Ascending aorta (tissue), 2 donors: ENCODE results near the gene NID2. TPM values are rescaled to one million over a fixed set of nuclear protein-coding genes. Genes with fewer than 3 reads are reported as not detected.

Source experiments
- DNase-seq, 2 donors: peaks; one replicate each; pipeline ENCODE4 v3.0.0-alpha.2; 2019; ENCODE audit warnings: low spot score in 2 of 2
- H3K27ac ChIP-seq, 2 donors: fragments of 200-600 bp; sonication (generic); one replicate each; pipeline ENCODE4 v1.5.1; 2016 to 2017; ENCODE audit warnings: mild to moderate bottlenecking in 1 of 2
- H3K27me3 ChIP-seq: fragments of 200-600 bp; sonication (generic); one replicate; pipeline ENCODE4 v1.5.1; 2017
- H3K36me3 ChIP-seq, 2 donors: fragments of 200-600 bp; sonication (generic); one replicate each; pipeline ENCODE4 v1.5.1; 2016
- H3K4me1 ChIP-seq, 2 donors: fragments of 200-600 bp; sonication (generic); one replicate each; pipeline ENCODE4 v1.5.1; 2016 to 2017; ENCODE audit warnings: mild to moderate bottlenecking in 1 of 2
- H3K4me3 ChIP-seq, 2 donors: fragments of 200-600 bp; sonication (generic); one replicate each; pipeline ENCODE4 v1.5.1; 2016 to 2017; ENCODE audit warnings: mild to moderate bottlenecking in 1 of 2
- H3K9me3 ChIP-seq, 2 donors: fragments of 200-600 bp; sonication (generic); one replicate each; pipeline ENCODE4 v1.5.1; 2016
- intact Hi-C: fragments of 100-400 bp; cut with DNase I; formaldehyde crosslinking; loops from one replicate; pipeline ENCODE4 v1.15.1; 2023
- total RNA-seq: library from RNA; depleted of rRNA; stranded (reverse); fragments of >200 nt; gene quantifications from one replicate; pipeline ENCODE4 v1.1.0, GENCODE V29; 2016
- TF ChIP-seq, protein P1 (sequence below), 3 experiments: fragments of 200-600 bp in 2 of 3; fragments of 450-650 bp in 1 of 3; sonication (generic) in 2 of 3; IDR thresholded peaks; one replicate each; pipeline ENCODE4 v1.5.1; 2016 to 2019; ENCODE audit warnings: antibody characterized with exemption in 3 of 3, mild to moderate bottlenecking in 1 of 3, moderate library complexity in 1 of 3

The NID2 gene
- total RNA-seq, 1 donor from 2014 or later, result 12.2 TPM

DNA sequence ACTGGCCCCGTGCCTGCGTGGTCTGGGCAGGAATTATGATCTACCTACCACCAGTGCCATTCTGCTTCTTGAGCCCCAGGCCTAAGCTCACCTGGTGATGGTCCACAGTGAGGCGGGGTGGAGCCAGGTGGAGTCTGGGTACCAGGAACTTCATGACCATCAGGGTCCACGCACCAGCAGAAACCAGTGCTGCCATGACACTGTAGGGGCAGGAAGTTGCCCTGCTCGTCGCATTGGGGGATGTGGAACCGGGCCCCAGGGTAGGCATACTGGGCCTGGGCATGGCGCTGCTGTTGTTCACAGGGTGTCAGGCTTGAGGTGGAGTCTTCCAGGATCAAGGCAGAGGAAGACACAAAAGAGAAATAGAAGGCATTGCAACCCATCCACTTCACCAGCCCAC, 49.9 kb downstream of the NID2 start:
- H3K27me3 ChIP-seq, result no peaks in the 10 kb centered on the region
- peaks cover 0 to 8% of the 10 kb centered on the region in 2 donors for H3K36me3 ChIP-seq
- intact Hi-C loops, result no loop called here
- H3K4me1 ChIP-seq, result no peaks in the 10 kb centered on the region
- DNase-seq, result no peak
- no peak overlapping the region for H3K27ac ChIP-seq
- no peak overlapping the region for H3K4me3 ChIP-seq
- H3K9me3 ChIP-seq, result no peaks in the 10 kb centered on the region
- TF ChIP-seq, protein P1, sequence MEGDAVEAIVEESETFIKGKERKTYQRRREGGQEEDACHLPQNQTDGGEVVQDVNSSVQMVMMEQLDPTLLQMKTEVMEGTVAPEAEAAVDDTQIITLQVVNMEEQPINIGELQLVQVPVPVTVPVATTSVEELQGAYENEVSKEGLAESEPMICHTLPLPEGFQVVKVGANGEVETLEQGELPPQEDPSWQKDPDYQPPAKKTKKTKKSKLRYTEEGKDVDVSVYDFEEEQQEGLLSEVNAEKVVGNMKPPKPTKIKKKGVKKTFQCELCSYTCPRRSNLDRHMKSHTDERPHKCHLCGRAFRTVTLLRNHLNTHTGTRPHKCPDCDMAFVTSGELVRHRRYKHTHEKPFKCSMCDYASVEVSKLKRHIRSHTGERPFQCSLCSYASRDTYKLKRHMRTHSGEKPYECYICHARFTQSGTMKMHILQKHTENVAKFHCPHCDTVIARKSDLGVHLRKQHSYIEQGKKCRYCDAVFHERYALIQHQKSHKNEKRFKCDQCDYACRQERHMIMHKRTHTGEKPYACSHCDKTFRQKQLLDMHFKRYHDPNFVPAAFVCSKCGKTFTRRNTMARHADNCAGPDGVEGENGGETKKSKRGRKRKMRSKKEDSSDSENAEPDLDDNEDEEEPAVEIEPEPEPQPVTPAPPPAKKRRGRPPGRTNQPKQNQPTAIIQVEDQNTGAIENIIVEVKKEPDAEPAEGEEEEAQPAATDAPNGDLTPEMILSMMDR (IDR thresholded peaks at IDR 0.05), result no peak

DNA sequence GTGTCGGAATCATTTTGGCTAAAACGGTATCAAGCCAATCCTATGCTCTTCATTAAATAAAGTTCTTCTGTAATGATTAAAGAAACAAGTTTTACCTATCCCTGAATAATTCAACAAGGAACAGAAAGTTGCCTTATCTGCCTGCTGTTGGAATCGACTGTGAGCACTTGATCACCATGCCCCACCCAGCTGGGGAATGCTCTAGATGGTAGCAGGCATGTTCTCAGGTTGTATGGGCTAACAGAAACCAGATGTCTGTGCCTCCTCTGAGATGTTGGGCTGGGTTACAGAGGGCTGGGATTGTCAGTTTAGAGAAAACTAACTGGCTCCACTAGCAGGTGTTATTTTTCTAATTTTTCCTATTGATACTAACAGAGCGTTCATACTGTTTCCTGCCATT, 50.6 kb downstream of the NID2 start:
- H3K4me1 ChIP-seq, result no peaks in the 10 kb centered on the region
- H3K27ac ChIP-seq, result no peak overlapping the region
- peaks cover 0 to 8% of the 10 kb centered on the region in 2 donors for H3K36me3 ChIP-seq
- TF ChIP-seq, protein P1 (IDR thresholded peaks at IDR 0.05), result no peak
- intact Hi-C loops, result no loop called here
- no peaks in the 10 kb centered on the region for H3K9me3 ChIP-seq
- no peak overlapping the region for H3K4me3 ChIP-seq
- DNase-seq, result no peak
- no peaks in the 10 kb centered on the region for H3K27me3 ChIP-seq

DNA sequence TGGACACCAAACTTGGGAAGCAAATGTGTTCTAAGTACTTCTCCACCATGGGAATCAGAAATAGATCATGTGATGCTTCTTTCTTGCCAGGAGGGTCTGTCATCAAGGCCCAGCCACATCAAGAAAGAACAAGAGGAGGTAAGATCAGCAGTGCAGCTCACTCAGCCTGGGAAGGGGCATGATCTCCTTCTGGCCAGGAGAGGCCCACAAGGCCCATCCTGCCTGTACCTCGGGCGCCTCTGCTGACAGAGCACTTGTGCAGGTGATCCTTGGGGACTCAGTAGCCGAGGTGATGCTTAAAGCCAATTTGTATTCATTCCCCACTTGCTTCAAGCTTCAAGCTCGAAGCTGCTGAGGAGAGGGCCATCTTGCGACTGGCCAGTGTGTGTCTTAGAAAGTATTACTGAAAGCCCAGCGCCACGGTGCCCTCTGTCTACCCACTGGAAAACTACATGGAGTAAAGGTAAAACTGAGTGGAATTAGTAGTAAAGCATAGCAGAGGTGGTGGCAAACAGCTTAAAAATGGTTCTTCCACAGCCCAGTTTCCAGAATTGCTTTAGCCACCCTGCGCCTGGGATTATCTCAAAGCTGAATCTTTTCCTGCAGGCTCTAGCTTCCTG, 53.3 kb downstream of the NID2 start:
- Histone ChIP-seq H3K36me3 (peaks cover 3 to 21% of the 10 kb centered on the region in 2 donors), H3K9me3 (no peaks in the 10 kb centered on the region), H3K27ac (no peak overlapping the region), H3K4me1 (peaks cover 0 to 6% of the 10 kb centered on the region in 2 donors), H3K27me3 (no peaks in the 10 kb centered on the region), H3K4me3 (no peak overlapping the region)
- DNase-seq, result no peak
- intact Hi-C loops, result no loop called here
- TF ChIP-seq, protein P1 (IDR thresholded peaks at IDR 0.05), result peak in 2 of 3 experiments; percentile 12 to 29

DNA sequence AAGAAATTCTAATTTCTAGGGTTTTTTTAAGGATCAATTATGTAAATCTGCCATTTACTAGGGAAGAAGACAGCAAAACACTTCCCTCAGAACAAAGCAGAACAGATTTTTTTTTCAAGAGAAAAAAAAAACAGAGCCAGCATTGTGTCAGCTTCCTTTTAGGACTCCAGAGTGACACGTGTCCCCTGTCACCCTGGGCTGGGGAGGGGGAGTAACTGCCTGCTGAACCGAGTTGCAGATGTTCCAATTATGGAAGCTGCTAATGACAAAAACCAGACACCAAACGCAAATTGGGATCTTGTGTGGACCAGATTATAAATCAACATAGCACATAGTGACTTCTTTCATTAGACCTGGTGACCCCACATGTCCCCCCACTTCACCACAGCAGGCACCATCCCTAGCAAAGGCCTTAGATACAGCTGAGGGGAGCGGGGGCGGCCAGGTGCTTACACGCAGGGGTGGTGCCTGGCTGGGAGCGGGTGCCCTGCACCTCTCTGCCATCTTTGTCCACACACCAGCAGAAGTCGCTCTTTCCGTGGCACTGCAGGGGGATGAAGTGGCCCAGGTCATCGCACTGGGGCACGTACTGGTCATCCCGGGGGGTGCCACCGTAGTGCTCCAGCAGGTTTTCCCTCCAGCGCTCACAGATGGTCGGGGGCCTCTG, 54.1 kb downstream of the NID2 start:
- H3K36me3 ChIP-seq, result peaks cover 3 to 29% of the 10 kb centered on the region in 2 donors

DNA sequence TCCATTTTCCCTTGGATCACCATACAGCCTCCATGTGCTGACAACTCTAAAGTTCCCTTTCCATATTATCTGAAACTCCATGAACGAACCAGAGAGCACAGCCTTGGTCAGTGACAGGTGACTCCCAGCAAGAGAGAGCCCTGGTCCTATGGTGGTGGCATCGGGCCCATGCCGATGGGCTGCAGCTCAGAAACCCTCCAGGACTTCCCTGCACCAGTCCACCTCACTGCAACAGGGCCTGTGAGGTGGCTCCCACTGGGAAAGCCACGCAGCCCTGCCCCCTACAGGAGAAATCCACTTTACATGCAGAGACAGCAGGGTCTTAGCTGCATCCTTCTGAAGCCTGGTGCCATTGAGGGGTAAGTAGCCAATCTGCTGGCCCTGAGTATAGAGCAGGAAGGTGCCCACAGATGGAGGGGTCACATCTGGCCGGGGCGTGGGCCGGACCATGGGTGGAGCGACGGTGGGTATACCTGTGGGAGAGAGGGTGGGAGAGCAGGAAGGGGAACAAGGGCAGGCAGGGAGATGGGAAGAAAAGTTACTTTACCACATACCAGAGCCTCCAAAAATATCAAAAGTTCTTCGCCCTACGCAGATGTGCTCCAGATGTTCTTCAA, 54.8 kb downstream of the NID2 start:
- Histone ChIP-seq H3K9me3 (no peaks in the 10 kb centered on the region), H3K36me3 (peaks cover 7 to 35% of the 10 kb centered on the region in 2 donors), H3K27ac (no peak overlapping the region), H3K4me1 (peaks cover 0 to 6% of the 10 kb centered on the region in 2 donors), H3K4me3 (no peak overlapping the region), H3K27me3 (no peaks in the 10 kb centered on the region)
- intact Hi-C loops, result no loop called here
- TF ChIP-seq, protein P1 (IDR thresholded peaks at IDR 0.05), result no peak
- no peak for DNase-seq

More for the DNA sequence above, 54.1 kb downstream of the NID2 start:
- Histone ChIP-seq H3K4me3 (no peak overlapping the region), H3K9me3 (no peaks in the 10 kb centered on the region), H3K27ac (no peak overlapping the region), H3K4me1 (peaks cover 0 to 6% of the 10 kb centered on the region in 2 donors), H3K27me3 (no peaks in the 10 kb centered on the region)
- intact Hi-C loops, result no loop called here
- no peak for DNase-seq
- TF ChIP-seq, protein P1 (IDR thresholded peaks at IDR 0.05), result no peak
